Endothelial cell of umbilical vein (primary cell): ENCODE data around the gene CACNA2D1. TPM values are rescaled to one million over a fixed set of nuclear protein-coding genes. Genes with fewer than 3 reads are reported as not detected.

ENCODE experiments used
- BruUV-seq: library from RNA; stranded (reverse); fragments of 400-500 nt; replicated peaks from 2 replicates; lab custom pipeline; 2021; lab: Mats Ljungman, UMichigan
- CTCF ChIA-PET: fragments of 300-600, 350-600 bp; sonication (Branson Sonifier 250); formaldehyde crosslinking; loops from one replicate; lab custom pipeline; 2021; ENCODE audit warnings: antibody characterized with exemption, inconsistent platforms; lab: Charles Lee
- POLR2A ChIA-PET: fragments of 300-600, 350-600 bp; sonication (Branson Sonifier 250); formaldehyde crosslinking; loops from one replicate; lab custom pipeline; 2021; ENCODE audit warnings: antibody characterized with exemption, inconsistent platforms; lab: Charles Lee
- DNase-seq: peaks from one replicate; pipeline ENCODE4 v3.0.0-alpha.2; 2011; ENCODE audit warnings: low read depth, low spot score
- FAIRE-seq: peaks from 2 replicates; lab custom pipeline; 2011; peaks lifted over from hg19 to GRCh38; lab: Jason Lieb, UNC
- H2AFZ ChIP-seq: 2 replicates; pipeline ENCODE4 v1.6.0; 2012; ENCODE audit warnings: low read depth, low read length, control low read depth, inconsistent platforms
- H3K27ac ChIP-seq: 2 replicates; pipeline ENCODE4 v1.5.1; 2011; ENCODE audit warnings: low read depth, mild to moderate bottlenecking, control low read depth, low read length, moderate library complexity; ENCODE audit not compliant: insufficient read depth
- H3K27me3 ChIP-seq, 2 experiments: 2 replicates each; pipeline versions ENCODE4 v1.6.0 to v1.6.1; 2011; ENCODE audit warnings: low read length in 2 of 2, mixed read lengths in 1 of 2; ENCODE audit not compliant: control insufficient read depth in 2 of 2, insufficient read depth in 2 of 2
- H3K36me3 ChIP-seq, 2 experiments: 2 replicates in 1 of 2; 3 replicates in 1 of 2; pipeline ENCODE4 v1.5.1; 2011; ENCODE audit warnings: low read length in 2 of 2, mild to moderate bottlenecking in 1 of 2, moderate library complexity in 1 of 2; ENCODE audit not compliant: control insufficient read depth in 2 of 2, insufficient read depth in 2 of 2; ENCODE audit errors: extremely low read depth in 1 of 2
- H3K4me1 ChIP-seq: 3 replicates; pipeline ENCODE4 v1.5.1; 2011; ENCODE audit warnings: mild to moderate bottlenecking, low read length; ENCODE audit not compliant: control insufficient read depth, insufficient read depth; ENCODE audit errors: extremely low read depth
- H3K4me2 ChIP-seq: 2 replicates; pipeline ENCODE4 v1.6.1; 2011; ENCODE audit warnings: low read length, control low read depth, mixed read lengths; ENCODE audit not compliant: insufficient read depth
- H3K4me3 ChIP-seq, 3 experiments: fragments of 200-600 bp in 1 of 3; sonication (generic), shearing (Covaris generic) in 1 of 3; replicated peaks in 1 of 3; 2 replicates each; pipeline ENCODE4 v1.5.1; 2011 to 2016; ENCODE audit warnings: control low read depth in 3 of 3, low read length in 3 of 3, mild to moderate bottlenecking in 2 of 3, inconsistent platforms in 1 of 3, low read depth in 1 of 3, moderate library complexity in 1 of 3; ENCODE audit not compliant: insufficient read depth in 1 of 3
- H3K79me2 ChIP-seq: 2 replicates; pipeline ENCODE4 v1.6.0; 2012; ENCODE audit warnings: low read length, inconsistent platforms; ENCODE audit not compliant: control insufficient read depth, insufficient read depth
- H3K9ac ChIP-seq: replicated peaks from 2 replicates; pipeline ENCODE3; 2011; ENCODE audit warnings: low read length, control low read depth; ENCODE audit not compliant: insufficient read depth; ENCODE audit errors: extremely low read depth
- H3K9me1 ChIP-seq: replicated peaks from 3 replicates; pipeline ENCODE4 v1.6.0; 2011; ENCODE audit warnings: mild to moderate bottlenecking, low read length; ENCODE audit not compliant: control insufficient read depth, insufficient read depth; ENCODE audit errors: extremely low read depth
- H3K9me3 ChIP-seq: replicated peaks from 2 replicates; pipeline ENCODE4 v1.5.1; 2012; ENCODE audit warnings: low read length, inconsistent platforms; ENCODE audit not compliant: control insufficient read depth, insufficient read depth
- H4K20me1 ChIP-seq: replicated peaks from 2 replicates; pipeline ENCODE3; 2011; ENCODE audit warnings: mild to moderate bottlenecking, low read length; ENCODE audit not compliant: control insufficient read depth, insufficient read depth; ENCODE audit errors: extremely low read depth
- EZH2 ChIP-seq: IDR thresholded peaks from 2 replicates; pipeline ENCODE4 v1.6.1; 2012; ENCODE audit warnings: borderline replicate concordance, low read depth, mild to moderate bottlenecking, moderate library complexity, low read length, inconsistent platforms; ENCODE audit not compliant: severe bottlenecking
- FOS ChIP-seq: IDR thresholded peaks from 2 replicates; pipeline ENCODE4 v1.6.1; 2011; ENCODE audit warnings: mild to moderate bottlenecking, low read length, moderate library complexity, borderline replicate concordance; ENCODE audit not compliant: insufficient read depth
- GATA2 ChIP-seq: IDR thresholded peaks from 2 replicates; pipeline ENCODE4 v1.7.0; 2011; ENCODE audit warnings: low read depth, mild to moderate bottlenecking, moderate library complexity, mixed read lengths, low read length; ENCODE audit not compliant: insufficient read length, insufficient read depth
- JUN ChIP-seq: IDR thresholded peaks from 2 replicates; pipeline ENCODE4 v1.6.1; 2011; ENCODE audit warnings: borderline replicate concordance, low read depth; ENCODE audit not compliant: insufficient read length, insufficient read depth
- MYC ChIP-seq: IDR thresholded peaks from one replicate; pipeline ENCODE4 v1.6.1; 2011; ENCODE audit warnings: mild to moderate bottlenecking, low read depth, low read length
- POLR2A ChIP-seq: IDR thresholded peaks from 2 replicates; pipeline ENCODE4 v1.6.1; 2012; ENCODE audit warnings: low read depth, mild to moderate bottlenecking, control low read depth, low read length
- POLR2AphosphoS5 ChIP-seq: IDR thresholded peaks from 2 replicates; pipeline ENCODE4 v1.6.1; 2012; ENCODE audit warnings: low read depth, mild to moderate bottlenecking, control low read depth, low read length, moderate library complexity; ENCODE audit not compliant: insufficient read depth
- dilution Hi-C: fragments of 300-500 bp; cut with MboI; formaldehyde crosslinking; loops from one replicate; pipeline ENCODE4 v1.15.0; 2019; ENCODE audit warnings: low sequenced_read_pairs; ENCODE audit not compliant: extremely low pct_ligation_motif_present
- intact Hi-C: fragments of 100-400 bp; cut with micrococcal nuclease; formaldehyde crosslinking; loops from one replicate; pipeline ENCODE4 v1.10.0; 2022
- polyA plus RNA-seq, 4 experiments: library from polyadenylated mRNA; depleted of rRNA in 3 of 4; stranded (reverse) in 3 of 4; unstranded in 1 of 4; fragments of >200 nt; gene quantifications; 2 replicates each; pipeline versions ENCODE4 v1.2.1 to v1.2.3, GENCODE V29; 2011 to 2012; ENCODE audit warnings: missing spikeins in 1 of 4
- total RNA-seq: library from RNA; stranded (reverse); gene quantifications from 2 replicates; pipeline ENCODE4 v1.2.3, GENCODE V29; 2021
- TF ChIP-seq, protein P1 (sequence below): IDR thresholded peaks from 2 replicates; pipeline ENCODE4 v1.6.1; 2011; ENCODE audit not compliant: insufficient read depth, insufficient read length
- TF ChIP-seq, protein P2 (sequence below), 2 donors: IDR thresholded peaks; 1 replicate in 1 of 2; 2 replicates in 1 of 2; pipeline ENCODE4 v1.5.1; 2011; ENCODE audit warnings: low read length in 2 of 2, mild to moderate bottlenecking in 2 of 2, moderate library complexity in 2 of 2, control low read depth in 1 of 2, inconsistent platforms in 1 of 2, low read depth in 1 of 2; ENCODE audit not compliant: insufficient read depth in 1 of 2; ENCODE audit errors: extremely low read depth in 1 of 2

Gene CACNA2D1
- total and polyA plus RNA-seq, 2 donors (not counting 3 experiments of a cell fraction or from before 2014, with no cell fraction given): 4.1 to 38.6 TPM

DNA sequence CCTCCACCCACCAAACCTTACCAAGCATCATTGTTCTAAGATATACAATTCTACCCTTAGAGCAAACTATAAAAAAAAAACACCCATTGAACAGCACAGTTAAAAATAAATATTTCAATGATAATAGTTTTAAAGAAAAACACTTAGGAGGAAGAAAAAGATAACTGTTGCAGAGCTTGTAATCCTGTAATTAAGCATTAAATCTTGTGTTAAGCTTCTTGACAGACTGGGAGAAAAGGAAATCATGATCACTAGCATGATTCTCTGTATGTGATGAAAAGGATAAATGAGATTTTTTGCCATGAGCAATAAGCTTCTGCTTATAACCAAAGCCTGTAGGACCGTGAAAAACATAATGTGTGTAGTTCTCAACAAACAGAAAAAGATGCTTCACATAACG lies 289.8 kb downstream of the CACNA2D1 start:
- intact Hi-C loops: no loop called here
- Histone ChIP-seq H3K79me2 (no peaks in the 10 kb centered on the region), H3K4me2 (no peak overlapping the region), H3K27me3 (no peaks in the 10 kb centered on the region), H3K4me3 (no peak overlapping the region), H3K27ac (no peak overlapping the region), H4K20me1 (no peaks in the 10 kb centered on the region), H2AFZ (no peak overlapping the region), H3K9me3 (no peaks in the 10 kb centered on the region), H3K36me3 (no peaks in the 10 kb centered on the region), H3K9me1 (no peaks in the 10 kb centered on the region), H3K9ac (no peak overlapping the region), H3K4me1 (no peaks in the 10 kb centered on the region)
- BruUV-seq: no TSS peak
- ChIA-PET CTCF (no interaction called here), POLR2A (no interaction called here)
- FAIRE-seq (no peak), DNase-seq (no peak)
- dilution Hi-C loops: no loop called here
- TF ChIP-seq EZH2: no peak
- no peak for TF ChIP-seq MYC
- TF ChIP-seq, protein P1, sequence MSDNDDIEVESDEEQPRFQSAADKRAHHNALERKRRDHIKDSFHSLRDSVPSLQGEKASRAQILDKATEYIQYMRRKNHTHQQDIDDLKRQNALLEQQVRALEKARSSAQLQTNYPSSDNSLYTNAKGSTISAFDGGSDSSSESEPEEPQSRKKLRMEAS: no peak
- no peak for TF ChIP-seq JUN
- TF ChIP-seq GATA2: no peak
- no peak for TF ChIP-seq FOS
- no peak for TF ChIP-seq POLR2A
- no peak for TF ChIP-seq POLR2AphosphoS5
- TF ChIP-seq, protein P2, sequence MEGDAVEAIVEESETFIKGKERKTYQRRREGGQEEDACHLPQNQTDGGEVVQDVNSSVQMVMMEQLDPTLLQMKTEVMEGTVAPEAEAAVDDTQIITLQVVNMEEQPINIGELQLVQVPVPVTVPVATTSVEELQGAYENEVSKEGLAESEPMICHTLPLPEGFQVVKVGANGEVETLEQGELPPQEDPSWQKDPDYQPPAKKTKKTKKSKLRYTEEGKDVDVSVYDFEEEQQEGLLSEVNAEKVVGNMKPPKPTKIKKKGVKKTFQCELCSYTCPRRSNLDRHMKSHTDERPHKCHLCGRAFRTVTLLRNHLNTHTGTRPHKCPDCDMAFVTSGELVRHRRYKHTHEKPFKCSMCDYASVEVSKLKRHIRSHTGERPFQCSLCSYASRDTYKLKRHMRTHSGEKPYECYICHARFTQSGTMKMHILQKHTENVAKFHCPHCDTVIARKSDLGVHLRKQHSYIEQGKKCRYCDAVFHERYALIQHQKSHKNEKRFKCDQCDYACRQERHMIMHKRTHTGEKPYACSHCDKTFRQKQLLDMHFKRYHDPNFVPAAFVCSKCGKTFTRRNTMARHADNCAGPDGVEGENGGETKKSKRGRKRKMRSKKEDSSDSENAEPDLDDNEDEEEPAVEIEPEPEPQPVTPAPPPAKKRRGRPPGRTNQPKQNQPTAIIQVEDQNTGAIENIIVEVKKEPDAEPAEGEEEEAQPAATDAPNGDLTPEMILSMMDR (IDR thresholded peaks at IDR 0.05; ENCODE audit: extremely low read depth in 1 of 2, insufficient read depth in 1 of 2, low read depth in 1 of 2, low read length in 2 of 2): no peak
